ENCODE measurements around the gene PDPR.
"Not testable (repeated sequence)": the region's sequence is repeated elsewhere in the genome, so short reads cannot be mapped to it uniquely, and the experiment has no call there.

PDPR gene

GRCh38 chr16:70151941-70152509 is 37.9 kb downstream of the PDPR start:
- Histone ChIP-seq H3K27ac (ENCODE audit: insufficient read depth, low read depth, low read length, poor library complexity, severe bottlenecking) (no peak overlapping the region), H3K27me3 (ENCODE audit: control insufficient read depth, insufficient read depth, low read length, poor library complexity, severe bottlenecking) (no peaks in the 10 kb centered on the region)

DNA sequence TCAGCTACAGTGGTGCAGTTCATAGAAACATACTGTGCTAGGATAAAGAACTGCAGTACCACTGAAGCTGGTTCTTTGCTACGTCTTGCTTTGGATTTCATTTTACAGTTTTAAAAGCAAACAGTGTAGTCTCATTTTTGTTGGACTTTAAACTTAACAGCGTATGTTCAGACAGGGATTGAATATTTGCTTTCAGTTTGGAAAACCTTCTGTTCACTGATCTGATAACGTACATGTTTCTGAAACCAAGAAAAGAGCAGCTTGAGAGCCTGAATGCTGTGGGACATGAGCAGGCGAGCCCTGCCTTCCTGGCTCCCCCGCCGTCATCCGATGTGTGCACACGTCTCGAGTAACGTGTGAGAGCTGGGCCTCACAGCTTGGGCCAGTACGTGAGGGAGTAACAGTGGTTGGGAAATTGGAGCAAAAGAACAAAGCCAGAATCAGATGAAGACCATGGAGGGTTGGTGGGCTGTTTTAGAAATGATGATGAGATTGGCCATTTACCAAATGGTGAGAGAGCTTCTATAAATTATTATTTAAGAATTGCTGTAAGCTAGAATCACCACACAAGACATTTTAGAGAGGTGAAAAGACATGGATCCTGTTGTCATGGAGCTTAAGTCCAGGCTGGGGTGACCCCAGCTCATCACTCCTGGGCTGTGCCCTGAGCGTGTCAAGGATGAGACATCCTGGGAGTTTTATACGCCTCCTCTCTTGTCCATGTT is 38.6 kb downstream of the PDPR start:
- peaks cover 68% of the 10 kb centered on the region for H3K36me3 ChIP-seq (ENCODE audit: control insufficient read depth, insufficient read depth, low read length)
- H3K4me1 ChIP-seq (ENCODE audit: control insufficient read depth, insufficient read depth, low read length), result no peaks in the 10 kb centered on the region
- no peak overlapping the region for H3K4me3 ChIP-seq (ENCODE audit: insufficient read depth, low read depth, low read length)
- 95 to 96% methylated on average over 13 of the region's 13 CpGs for WGBS, 2 experiments
- no peaks in the 10 kb centered on the region for H3K27me3 ChIP-seq (ENCODE audit: control insufficient read depth, insufficient read depth, low read length, poor library complexity, severe bottlenecking)
- H3K9me3 ChIP-seq (ENCODE audit: control insufficient read depth, low read length), result no peaks in the 10 kb centered on the region
- no peak overlapping the region for H3K27ac ChIP-seq (ENCODE audit: insufficient read depth, low read depth, low read length, poor library complexity, severe bottlenecking)

More at GRCh38 chr16:70151941-70152509, 37.9 kb downstream of the PDPR start:
- no peaks in the 10 kb centered on the region for H3K4me1 ChIP-seq (ENCODE audit: control insufficient read depth, insufficient read depth, low read length)
- peaks cover 60% of the 10 kb centered on the region for H3K36me3 ChIP-seq (ENCODE audit: control insufficient read depth, insufficient read depth, low read length)
- 93% methylated on average over 17 of the region's 17 CpGs for WGBS, 2 experiments
- no peak overlapping the region for H3K4me3 ChIP-seq (ENCODE audit: insufficient read depth, low read depth, low read length)
- no peaks in the 10 kb centered on the region for H3K9me3 ChIP-seq (ENCODE audit: control insufficient read depth, low read length)

DNA sequence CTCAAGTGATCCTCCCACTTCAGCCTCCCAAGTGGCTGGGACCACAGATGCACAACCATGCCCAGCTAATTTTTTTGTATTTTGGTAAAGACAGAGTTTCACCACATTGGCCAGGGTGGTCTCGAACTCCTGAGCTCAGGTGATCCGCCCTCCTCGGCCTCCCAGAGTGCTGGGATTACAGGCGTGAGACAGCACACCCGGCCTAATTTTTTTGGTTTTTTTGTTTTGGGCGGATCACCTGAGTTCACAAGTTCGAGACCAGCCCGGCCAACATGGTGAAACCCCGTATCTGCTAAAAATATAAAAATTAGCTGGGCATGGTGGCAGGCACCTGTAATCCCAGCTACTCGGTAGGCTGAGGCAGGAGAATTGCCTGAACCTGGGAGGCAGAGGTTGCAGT is 40.6 kb downstream of the PDPR start:
- H3K4me1 ChIP-seq (ENCODE audit: control insufficient read depth, insufficient read depth, low read length); H3K27me3 ChIP-seq (ENCODE audit: control insufficient read depth, insufficient read depth, low read length, poor library complexity, severe bottlenecking); H3K27ac ChIP-seq (ENCODE audit: insufficient read depth, low read depth, low read length, poor library complexity, severe bottlenecking); H3K4me3 ChIP-seq (ENCODE audit: insufficient read depth, low read depth, low read length); H3K9me3 ChIP-seq (ENCODE audit: control insufficient read depth, low read length): not testable (repeated sequence)
- 95% methylated on average over 10 of the region's 10 CpGs for WGBS, 2 experiments
- H3K36me3 ChIP-seq (ENCODE audit: control insufficient read depth, insufficient read depth, low read length), result peaks cover 86% of the 10 kb centered on the region

- Histone ChIP-seq H3K9me3 (ENCODE audit: control insufficient read depth, low read length) (no peaks in the 10 kb centered on the region), H3K4me1 (ENCODE audit: control insufficient read depth, insufficient read depth, low read length) (no peaks in the 10 kb centered on the region), H3K27ac (ENCODE audit: insufficient read depth, low read depth, low read length, poor library complexity, severe bottlenecking) (no peak overlapping the region), H3K27me3 (ENCODE audit: control insufficient read depth, insufficient read depth, low read length, poor library complexity, severe bottlenecking) (no peaks in the 10 kb centered on the region), H3K36me3 (ENCODE audit: control insufficient read depth, insufficient read depth, low read length) (peaks cover 85% of the 10 kb centered on the region), H3K4me3 (ENCODE audit: insufficient read depth, low read depth, low read length) (no peak overlapping the region)
- WGBS, 2 experiments, result 92 to 94% methylated on average over 29 of the region's 29 CpGs
These were observed 42.3 kb downstream of the PDPR start for GRCh38 chr16:70156207-70156978.

DNA sequence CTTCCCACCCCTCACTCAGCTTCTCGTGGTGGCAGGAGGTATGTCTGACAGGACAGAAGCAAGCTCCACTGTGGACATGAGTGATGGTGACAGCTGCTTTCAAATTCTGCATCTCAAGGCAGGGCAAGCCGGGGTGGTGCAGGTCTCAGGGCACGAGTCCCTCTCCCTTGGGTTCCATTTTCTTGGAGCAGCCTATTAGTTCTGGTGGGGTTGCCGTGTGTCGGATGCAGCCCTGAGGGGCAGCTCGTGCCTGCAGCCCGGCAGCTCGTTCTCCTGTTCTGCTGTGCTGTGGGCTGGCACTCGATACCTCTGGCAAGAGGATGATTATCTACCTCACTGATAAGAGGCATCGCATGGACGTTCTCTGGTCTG is 43.0 kb downstream of the PDPR start:
- no peak overlapping the region for H3K4me3 ChIP-seq (ENCODE audit: insufficient read depth, low read depth, low read length)
- no peaks in the 10 kb centered on the region for H3K4me1 ChIP-seq (ENCODE audit: control insufficient read depth, insufficient read depth, low read length)
- peaks cover 82% of the 10 kb centered on the region for H3K36me3 ChIP-seq (ENCODE audit: control insufficient read depth, insufficient read depth, low read length)
- no peaks in the 10 kb centered on the region for H3K27me3 ChIP-seq (ENCODE audit: control insufficient read depth, insufficient read depth, low read length, poor library complexity, severe bottlenecking)
- no peak overlapping the region for H3K27ac ChIP-seq (ENCODE audit: insufficient read depth, low read depth, low read length, poor library complexity, severe bottlenecking)
- 90 to 91% methylated on average over 11 of the region's 11 CpGs for WGBS, 2 experiments
- no peaks in the 10 kb centered on the region for H3K9me3 ChIP-seq (ENCODE audit: control insufficient read depth, low read length)

- Histone ChIP-seq H3K27me3 (ENCODE audit: control insufficient read depth, insufficient read depth, low read length, poor library complexity, severe bottlenecking) (no peaks in the 10 kb centered on the region), H3K36me3 (ENCODE audit: control insufficient read depth, insufficient read depth, low read length) (peaks cover 76% of the 10 kb centered on the region), H3K27ac (ENCODE audit: insufficient read depth, low read depth, low read length, poor library complexity, severe bottlenecking) (no peak overlapping the region), H3K4me3 (ENCODE audit: insufficient read depth, low read depth, low read length) (no peak overlapping the region), H3K4me1 (ENCODE audit: control insufficient read depth, insufficient read depth, low read length) (no peaks in the 10 kb centered on the region), H3K9me3 (ENCODE audit: control insufficient read depth, low read length) (no peaks in the 10 kb centered on the region)
- 94 to 95% methylated on average over 8 of the region's 8 CpGs for WGBS, 2 experiments
These were observed 43.5 kb downstream of the PDPR start for GRCh38 chr16:70157477-70158260.

GRCh38 chr16:70158261-70158939 is 44.3 kb downstream of the PDPR start:
- H3K4me1 ChIP-seq (ENCODE audit: control insufficient read depth, insufficient read depth, low read length), result peaks cover 4% of the 10 kb centered on the region
- 90% methylated on average over 7 of the region's 7 CpGs for WGBS, 2 experiments
- no peak overlapping the region for H3K4me3 ChIP-seq (ENCODE audit: insufficient read depth, low read depth, low read length)
- H3K27ac ChIP-seq (ENCODE audit: insufficient read depth, low read depth, low read length, poor library complexity, severe bottlenecking), result no peak overlapping the region
- peaks cover 69% of the 10 kb centered on the region for H3K36me3 ChIP-seq (ENCODE audit: control insufficient read depth, insufficient read depth, low read length)
- H3K27me3 ChIP-seq (ENCODE audit: control insufficient read depth, insufficient read depth, low read length, poor library complexity, severe bottlenecking), result no peaks in the 10 kb centered on the region
- H3K9me3 ChIP-seq (ENCODE audit: control insufficient read depth, low read length), result no peaks in the 10 kb centered on the region

- Histone ChIP-seq H3K36me3 (ENCODE audit: control insufficient read depth, insufficient read depth, low read length) (peaks cover 60% of the 10 kb centered on the region), H3K27me3 (ENCODE audit: control insufficient read depth, insufficient read depth, low read length, poor library complexity, severe bottlenecking) (no peaks in the 10 kb centered on the region), H3K9me3 (ENCODE audit: control insufficient read depth, low read length) (no peaks in the 10 kb centered on the region), H3K27ac (ENCODE audit: insufficient read depth, low read depth, low read length, poor library complexity, severe bottlenecking) (no peak overlapping the region), H3K4me1 (ENCODE audit: control insufficient read depth, insufficient read depth, low read length) (peaks cover 7% of the 10 kb centered on the region), H3K4me3 (ENCODE audit: insufficient read depth, low read depth, low read length) (no peak overlapping the region)
- WGBS, 2 experiments, result 88% methylated on average over 9 of the region's 9 CpGs
These were observed 45.5 kb downstream of the PDPR start for GRCh38 chr16:70159355-70160348.

DNA sequence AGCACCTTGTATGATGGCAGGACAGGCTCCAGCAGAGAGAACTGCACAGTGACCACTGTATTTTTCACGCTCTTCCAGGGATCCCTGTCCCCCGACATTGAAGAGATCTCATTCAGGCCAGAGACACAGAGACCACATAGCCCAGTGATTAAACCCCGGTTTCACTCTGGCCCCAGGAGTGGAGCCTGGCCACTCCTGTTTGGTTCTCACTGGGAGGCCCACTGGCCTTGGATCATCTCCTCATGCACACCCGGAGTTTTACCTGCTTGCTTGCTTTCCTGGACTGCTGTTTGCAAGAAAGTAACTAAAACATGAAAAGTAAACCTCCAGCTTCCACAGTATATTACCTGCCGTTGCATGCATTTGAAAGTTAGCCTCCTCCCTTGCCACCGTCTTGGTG is 46.3 kb downstream of the PDPR start:
- Histone ChIP-seq H3K27ac (ENCODE audit: insufficient read depth, low read depth, low read length, poor library complexity, severe bottlenecking) (no peak overlapping the region), H3K36me3 (ENCODE audit: control insufficient read depth, insufficient read depth, low read length) (peaks cover 60% of the 10 kb centered on the region), H3K4me1 (ENCODE audit: control insufficient read depth, insufficient read depth, low read length) (peaks cover 7% of the 10 kb centered on the region), H3K27me3 (ENCODE audit: control insufficient read depth, insufficient read depth, low read length, poor library complexity, severe bottlenecking) (no peaks in the 10 kb centered on the region), H3K4me3 (ENCODE audit: insufficient read depth, low read depth, low read length) (no peak overlapping the region), H3K9me3 (ENCODE audit: control insufficient read depth, low read length) (no peaks in the 10 kb centered on the region)
- 89 to 91% methylated on average over 6 of the region's 6 CpGs for WGBS, 2 experiments
